ENCODE data around the gene WASF3.

WASF3 gene

DNA sequence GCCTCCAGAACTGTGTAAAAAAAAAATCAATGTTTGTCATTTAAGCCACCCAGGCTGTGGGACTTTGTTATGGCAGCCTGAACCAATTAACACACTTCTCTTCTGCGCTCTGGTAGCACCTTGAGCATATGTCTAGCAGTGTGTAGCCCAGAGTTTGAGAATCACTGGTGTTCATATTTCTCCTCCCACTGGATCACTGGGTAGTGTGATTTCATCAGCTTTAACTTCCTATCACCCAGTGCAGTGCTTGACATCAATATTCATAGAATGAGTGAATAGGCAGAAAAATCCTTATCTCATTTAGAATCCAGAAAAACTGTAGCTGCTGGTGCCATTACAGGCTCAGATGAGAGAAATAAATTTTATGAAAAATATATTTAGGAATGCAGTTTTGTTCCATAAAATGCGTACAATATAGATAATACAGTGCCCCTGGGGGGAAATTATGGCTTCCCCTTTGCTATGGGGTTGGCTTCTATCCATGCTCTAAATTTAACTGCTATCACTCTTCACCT is 30.7 kb upstream of the WASF3 start:
- TF ChIP-seq, protein P1, sequence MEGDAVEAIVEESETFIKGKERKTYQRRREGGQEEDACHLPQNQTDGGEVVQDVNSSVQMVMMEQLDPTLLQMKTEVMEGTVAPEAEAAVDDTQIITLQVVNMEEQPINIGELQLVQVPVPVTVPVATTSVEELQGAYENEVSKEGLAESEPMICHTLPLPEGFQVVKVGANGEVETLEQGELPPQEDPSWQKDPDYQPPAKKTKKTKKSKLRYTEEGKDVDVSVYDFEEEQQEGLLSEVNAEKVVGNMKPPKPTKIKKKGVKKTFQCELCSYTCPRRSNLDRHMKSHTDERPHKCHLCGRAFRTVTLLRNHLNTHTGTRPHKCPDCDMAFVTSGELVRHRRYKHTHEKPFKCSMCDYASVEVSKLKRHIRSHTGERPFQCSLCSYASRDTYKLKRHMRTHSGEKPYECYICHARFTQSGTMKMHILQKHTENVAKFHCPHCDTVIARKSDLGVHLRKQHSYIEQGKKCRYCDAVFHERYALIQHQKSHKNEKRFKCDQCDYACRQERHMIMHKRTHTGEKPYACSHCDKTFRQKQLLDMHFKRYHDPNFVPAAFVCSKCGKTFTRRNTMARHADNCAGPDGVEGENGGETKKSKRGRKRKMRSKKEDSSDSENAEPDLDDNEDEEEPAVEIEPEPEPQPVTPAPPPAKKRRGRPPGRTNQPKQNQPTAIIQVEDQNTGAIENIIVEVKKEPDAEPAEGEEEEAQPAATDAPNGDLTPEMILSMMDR (IDR thresholded peaks at IDR 0.05), result no peak
- no peaks in the 10 kb centered on the region for H3K27me3 ChIP-seq
- H3K9me3 ChIP-seq, result no peaks in the 10 kb centered on the region
- no peak overlapping the region for H3K4me3 ChIP-seq (ENCODE audit: low read depth in 1 of 2, low read length in 1 of 2)
- H3K27ac ChIP-seq, result no peak overlapping the region
- H3K36me3 ChIP-seq, result no peaks in the 10 kb centered on the region
- H3K4me1 ChIP-seq (ENCODE audit: control insufficient read depth in 1 of 2, insufficient read depth in 1 of 2, low read depth in 1 of 2, low read length in 1 of 2), result no peaks in the 10 kb centered on the region

GRCh38 chr13:26528527-26528926 is 29.0 kb upstream of the WASF3 start:
- Histone ChIP-seq H3K27ac (no peak overlapping the region), H3K4me1 (ENCODE audit: control insufficient read depth in 1 of 2, insufficient read depth in 1 of 2, low read depth in 1 of 2, low read length in 1 of 2) (no peaks in the 10 kb centered on the region), H3K27me3 (no peaks in the 10 kb centered on the region), H3K4me3 (ENCODE audit: low read depth in 1 of 2, low read length in 1 of 2) (no peak overlapping the region), H3K36me3 (no peaks in the 10 kb centered on the region), H3K9me3 (no peaks in the 10 kb centered on the region)
- TF ChIP-seq, protein P1 (IDR thresholded peaks at IDR 0.05), result no peak

- Histone ChIP-seq H3K4me1 (ENCODE audit: control insufficient read depth in 1 of 2, insufficient read depth in 1 of 2, low read depth in 1 of 2, low read length in 1 of 2) (no peaks in the 10 kb centered on the region), H3K36me3 (no peaks in the 10 kb centered on the region), H3K27me3 (no peaks in the 10 kb centered on the region), H3K4me3 (ENCODE audit: low read depth in 1 of 2, low read length in 1 of 2) (no peak overlapping the region), H3K27ac (no peak overlapping the region), H3K9me3 (no peaks in the 10 kb centered on the region)
- TF ChIP-seq, protein P1 (IDR thresholded peaks at IDR 0.05), result no peak
These were observed 28.0 kb upstream of the WASF3 start for GRCh38 chr13:26529441-26529840.

GRCh38 chr13:26531742-26532141 is 25.7 kb upstream of the WASF3 start:
- Histone ChIP-seq H3K27ac (no peak overlapping the region), H3K27me3 (no peaks in the 10 kb centered on the region), H3K9me3 (no peaks in the 10 kb centered on the region), H3K4me1 (ENCODE audit: control insufficient read depth in 1 of 2, insufficient read depth in 1 of 2, low read depth in 1 of 2, low read length in 1 of 2) (no peaks in the 10 kb centered on the region), H3K4me3 (ENCODE audit: low read depth in 1 of 2, low read length in 1 of 2) (no peak overlapping the region), H3K36me3 (no peaks in the 10 kb centered on the region)
- TF ChIP-seq, protein P1 (IDR thresholded peaks at IDR 0.05), result no peak

DNA sequence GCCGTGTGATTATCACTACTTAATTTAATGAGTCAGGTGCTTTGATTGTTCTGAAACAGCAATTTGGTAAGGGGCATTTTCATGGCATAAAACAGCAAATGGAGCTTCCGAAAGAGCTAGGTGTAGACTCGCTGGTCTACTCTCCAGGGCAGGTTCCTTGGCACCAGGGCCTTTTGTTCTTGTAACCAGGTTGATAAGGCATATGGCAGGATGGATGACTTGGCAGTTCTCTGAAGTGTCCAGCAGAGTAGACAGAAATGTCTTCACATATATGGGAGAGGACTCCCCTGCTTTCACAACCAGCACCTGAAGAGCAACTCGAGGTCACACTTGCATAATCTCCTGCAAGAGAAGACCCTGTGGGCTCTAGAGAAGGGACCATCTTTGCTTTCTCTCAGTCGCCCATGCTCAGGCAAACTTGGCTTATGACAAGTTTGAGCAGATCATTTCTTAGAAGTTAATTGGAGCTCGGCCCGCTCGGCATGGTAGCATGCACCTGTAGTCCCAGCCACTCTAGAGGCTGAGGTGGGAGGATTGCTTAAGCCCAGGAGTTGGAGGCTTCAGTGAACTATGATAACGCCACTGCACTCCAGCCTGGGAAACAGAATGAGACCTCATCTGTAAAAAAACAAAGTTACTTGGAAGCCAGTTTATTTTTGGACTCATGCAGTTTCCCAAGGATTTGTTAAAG is 23.3 kb upstream of the WASF3 start:
- TF ChIP-seq, protein P1 (IDR thresholded peaks at IDR 0.05), result no peak

More for the DNA sequence above, 23.3 kb upstream of the WASF3 start:
- Histone ChIP-seq H3K36me3 (no peaks in the 10 kb centered on the region), H3K4me3 (ENCODE audit: low read depth in 1 of 2, low read length in 1 of 2) (no peak overlapping the region), H3K27me3 (no peaks in the 10 kb centered on the region), H3K4me1 (ENCODE audit: control insufficient read depth in 1 of 2, insufficient read depth in 1 of 2, low read depth in 1 of 2, low read length in 1 of 2) (no peaks in the 10 kb centered on the region), H3K27ac (no peak overlapping the region), H3K9me3 (no peaks in the 10 kb centered on the region)
